ENCODE results near the gene RNASE8.

GRCh38 chr14:21026274-21026987 lies 31.2 kb upstream of the RNASE8 start:
- TF ChIP-seq CTCF (conservative IDR thresholded peaks at IDR 0.05; ENCODE audit: low read length) (no peak), EZH2phosphoT487 (IDR thresholded peaks at IDR 0.05; ENCODE audit: borderline replicate concordance, low read depth, low read length) (no peak)

Data from OCI-LY7 (cell line).